Chondrocyte (in vitro differentiated cells): ENCODE data around the gene RIT2. TPM values are rescaled to one million over a fixed set of nuclear protein-coding genes. Genes with fewer than 3 reads are reported as not detected.

Source experiments
- DNase-seq: peaks from one replicate; pipeline ENCODE4 v3.0.0; 2021; ENCODE audit warnings: mixed read lengths, low spot score
- H3K27ac Mint-ChIP-seq: one replicate; pipeline ENCODE4 v1.8.0; 2021; ENCODE audit warnings: mild to moderate bottlenecking, moderate library complexity, mixed read lengths; ENCODE audit not compliant: unreplicated experiment
- H3K27me3 Mint-ChIP-seq: 2 replicates; pipeline ENCODE4 v1.8.0; 2021; ENCODE audit warnings: low read depth, mixed read lengths
- H3K36me3 Mint-ChIP-seq: 2 replicates; pipeline ENCODE4 v1.8.0; 2021; ENCODE audit warnings: low read depth, mixed read lengths
- H3K4me1 Mint-ChIP-seq: 2 replicates; pipeline ENCODE4 v1.8.0; 2021; ENCODE audit warnings: low read depth, mild to moderate bottlenecking, mixed read lengths
- H3K4me3 Mint-ChIP-seq: one replicate; pipeline ENCODE4 v1.8.0; 2021; ENCODE audit warnings: mild to moderate bottlenecking, moderate library complexity, mixed read lengths; ENCODE audit not compliant: unreplicated experiment
- H3K9me3 Mint-ChIP-seq: 2 replicates; pipeline ENCODE4 v1.8.0; 2021; ENCODE audit warnings: low read depth, mixed read lengths
- CTCF ChIP-seq: fragments of 200-600 bp; sonication (generic); IDR thresholded peaks from 2 replicates; pipeline ENCODE4 v1.5.0; 2021; ENCODE audit warnings: antibody characterized with exemption, mild to moderate bottlenecking, moderate library complexity
- total RNA-seq: library from RNA; stranded (reverse); gene quantifications from 3 replicates; pipeline ENCODE4 v1.2.1, GENCODE V29; 2021

Gene RIT2
- total RNA-seq, 1 donor from 2014 or later, result not detected

- H3K9me3 Mint-ChIP-seq, result no peaks in the 10 kb centered on the region
- no peak for TF ChIP-seq CTCF
- H3K36me3 Mint-ChIP-seq, result no peaks in the 10 kb centered on the region
- no peak overlapping the region for H3K27ac Mint-ChIP-seq
- H3K27me3 Mint-ChIP-seq, result no peaks in the 10 kb centered on the region
- peaks cover 5% of the 10 kb centered on the region for H3K4me1 Mint-ChIP-seq
- no peak for DNase-seq
- no peak overlapping the region for H3K4me3 Mint-ChIP-seq
Measured at GRCh38 chr18:43061318-43061717, 54.2 kb downstream of the RIT2 start.

DNA sequence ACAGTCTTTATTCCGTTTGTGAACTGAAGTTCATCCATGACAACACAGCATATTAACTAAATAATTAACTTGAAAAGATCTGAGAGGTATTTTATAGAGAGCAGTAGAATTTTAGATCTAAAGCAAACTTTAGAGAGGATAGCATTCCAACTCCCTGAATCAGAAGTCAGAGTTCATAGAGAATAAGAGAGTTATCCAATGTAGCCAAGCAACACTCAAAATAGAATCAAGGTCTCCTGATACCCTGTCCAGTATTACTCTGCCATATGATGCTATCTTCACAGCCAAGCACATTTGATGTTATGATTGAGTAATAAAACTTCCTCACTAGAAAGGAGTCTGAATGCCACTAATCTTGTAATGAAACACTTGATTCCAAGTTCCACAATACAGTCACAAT is 55.5 kb downstream of the RIT2 start:
- no peaks in the 10 kb centered on the region for H3K9me3 Mint-ChIP-seq
- TF ChIP-seq CTCF, result no peak
- H3K36me3 Mint-ChIP-seq, result no peaks in the 10 kb centered on the region
- no peaks in the 10 kb centered on the region for H3K27me3 Mint-ChIP-seq
- peaks cover 5% of the 10 kb centered on the region for H3K4me1 Mint-ChIP-seq
- H3K27ac Mint-ChIP-seq, result no peak overlapping the region
- no peak overlapping the region for H3K4me3 Mint-ChIP-seq
- no peak for DNase-seq

- H3K36me3 Mint-ChIP-seq, result no peaks in the 10 kb centered on the region
- no peak for TF ChIP-seq CTCF
- H3K27ac Mint-ChIP-seq, result no peak overlapping the region
- no peaks in the 10 kb centered on the region for H3K9me3 Mint-ChIP-seq
- no peak overlapping the region for H3K4me3 Mint-ChIP-seq
- peaks cover 2% of the 10 kb centered on the region for H3K4me1 Mint-ChIP-seq
- H3K27me3 Mint-ChIP-seq, result peaks cover 5% of the 10 kb centered on the region
- DNase-seq, result no peak
Measured at GRCh38 chr18:43054815-43055519, 60.5 kb downstream of the RIT2 start.

DNA sequence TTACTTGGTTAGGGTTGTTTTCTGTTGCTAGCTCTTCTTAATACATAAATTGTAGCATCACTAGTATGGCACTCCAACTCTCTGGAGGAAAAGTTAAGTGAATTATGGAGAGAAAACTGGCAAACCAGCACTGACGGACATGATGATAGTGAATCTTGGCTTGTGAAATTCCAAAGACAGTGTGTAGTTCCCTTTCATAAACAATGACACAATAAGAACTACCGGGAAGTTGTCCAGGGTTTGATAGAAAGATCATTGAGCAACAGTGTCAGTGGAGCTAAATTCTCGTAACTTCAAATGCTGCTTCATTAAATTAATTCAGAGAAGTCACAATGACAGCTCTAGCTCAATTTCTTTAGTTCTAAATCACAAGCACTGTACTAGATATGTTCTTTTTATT is 66.5 kb downstream of the RIT2 start:
- Mint-ChIP-seq H3K4me3 (no peak overlapping the region), H3K27ac (no peak overlapping the region), H3K36me3 (no peaks in the 10 kb centered on the region), H3K27me3 (peaks cover 5% of the 10 kb centered on the region), H3K4me1 (no peaks in the 10 kb centered on the region), H3K9me3 (no peaks in the 10 kb centered on the region)
- DNase-seq, result no peak
- no peak for TF ChIP-seq CTCF

DNA sequence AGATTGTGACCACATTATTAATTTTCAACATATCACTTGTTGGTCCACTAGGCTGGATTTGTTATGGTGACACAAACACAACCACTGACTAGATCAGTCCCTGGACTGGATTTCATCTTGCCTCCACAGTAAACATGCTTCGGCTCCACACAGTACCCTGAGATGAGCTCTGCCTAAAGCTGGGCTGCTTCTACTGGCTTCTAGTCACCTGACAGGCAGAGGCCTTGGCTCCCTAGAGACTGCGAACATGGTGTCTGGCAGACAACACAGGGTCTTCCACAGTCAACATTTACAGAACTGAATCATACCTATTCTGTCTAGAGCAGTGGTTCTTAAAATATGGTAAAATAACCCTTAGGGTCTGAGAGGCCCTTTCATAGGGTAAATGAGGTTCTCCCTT is 69.2 kb downstream of the RIT2 start:
- no peak for TF ChIP-seq CTCF
- H3K4me1 Mint-ChIP-seq, result no peaks in the 10 kb centered on the region
- no peak for DNase-seq
- H3K27me3 Mint-ChIP-seq, result peaks cover 4% of the 10 kb centered on the region
- H3K27ac Mint-ChIP-seq, result no peak overlapping the region
- no peak overlapping the region for H3K4me3 Mint-ChIP-seq
- H3K9me3 Mint-ChIP-seq, result no peaks in the 10 kb centered on the region
- no peaks in the 10 kb centered on the region for H3K36me3 Mint-ChIP-seq
